Activated CD4-positive, CD25-positive, alpha-beta regulatory T cell treated with anti-CD3 and anti-CD28 coated beads, Interleukin-2, amount 50 U/mL, for 16 hours (primary cell): ENCODE data around the gene RBPJ.

Experiments
- DNase-seq: peaks from one replicate; pipeline ENCODE4 v3.0.0-alpha.2; 2020; ENCODE audit warnings: low read depth, low spot score

The RBPJ gene

GRCh38 chr4:26459054-26459755 lies 138.4 kb downstream of the RBPJ start:
- DNase-seq: no peak

DNA sequence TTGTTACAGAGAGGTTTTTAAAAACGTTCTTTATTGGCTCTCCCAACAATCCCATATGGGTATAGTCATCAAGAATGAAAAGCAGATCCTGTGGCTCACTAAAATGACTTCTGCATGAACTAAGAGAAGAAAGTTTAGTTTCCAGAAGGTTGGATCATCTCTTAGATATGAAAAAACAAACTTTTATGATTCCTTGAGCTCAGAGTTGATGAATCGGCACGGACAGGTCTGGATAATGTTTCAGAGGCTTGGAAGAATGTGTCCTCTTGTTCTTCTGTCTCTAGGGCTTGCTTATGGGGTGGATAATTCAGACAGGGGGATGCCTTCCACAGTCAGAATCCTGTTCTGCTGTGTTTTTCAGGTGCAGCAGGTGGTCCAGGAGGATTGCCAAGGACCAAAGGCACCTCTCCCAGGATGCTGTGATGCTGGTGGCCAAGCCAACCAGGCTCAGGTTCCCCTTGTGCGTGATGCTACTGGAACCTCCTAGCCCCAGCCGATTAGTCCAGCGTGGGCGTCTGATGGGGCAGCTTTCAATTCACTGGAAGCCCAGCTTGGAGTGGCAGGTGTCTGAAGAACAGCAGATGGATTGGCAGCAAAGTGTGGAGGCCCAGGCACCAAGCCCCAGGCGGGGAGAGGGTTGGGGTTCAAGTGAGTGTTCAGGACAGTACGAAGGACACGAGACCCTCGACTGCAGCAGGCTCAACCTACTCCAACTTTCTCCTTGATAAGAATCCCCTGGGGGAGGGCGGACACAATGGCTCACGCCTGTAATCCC lies 139.1 kb downstream of the RBPJ start:
- DNase-seq: no peak

- no peak for DNase-seq
These were observed 142.1 kb downstream of the RBPJ start for GRCh38 chr4:26462874-26463273.

DNA sequence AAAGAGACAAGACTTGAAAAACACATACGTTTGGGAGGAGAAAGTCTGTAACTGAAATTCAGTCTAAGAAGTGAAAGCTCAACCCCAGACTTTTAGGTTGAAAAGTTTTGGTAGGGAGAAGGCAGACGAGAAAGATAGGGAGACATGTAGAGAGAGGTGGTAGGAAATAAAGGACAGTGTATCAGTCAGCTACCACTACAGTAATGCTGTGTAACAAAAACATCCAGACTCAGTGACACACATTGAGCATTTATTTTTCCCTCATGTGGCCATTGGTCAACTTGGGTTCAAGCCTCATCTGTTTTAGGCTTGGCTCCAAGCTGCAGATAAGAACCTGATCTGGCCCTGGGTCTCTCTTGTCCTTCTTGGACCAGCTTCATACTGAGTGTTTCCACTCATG lies 142.6 kb downstream of the RBPJ start:
- no peak for DNase-seq

DNA sequence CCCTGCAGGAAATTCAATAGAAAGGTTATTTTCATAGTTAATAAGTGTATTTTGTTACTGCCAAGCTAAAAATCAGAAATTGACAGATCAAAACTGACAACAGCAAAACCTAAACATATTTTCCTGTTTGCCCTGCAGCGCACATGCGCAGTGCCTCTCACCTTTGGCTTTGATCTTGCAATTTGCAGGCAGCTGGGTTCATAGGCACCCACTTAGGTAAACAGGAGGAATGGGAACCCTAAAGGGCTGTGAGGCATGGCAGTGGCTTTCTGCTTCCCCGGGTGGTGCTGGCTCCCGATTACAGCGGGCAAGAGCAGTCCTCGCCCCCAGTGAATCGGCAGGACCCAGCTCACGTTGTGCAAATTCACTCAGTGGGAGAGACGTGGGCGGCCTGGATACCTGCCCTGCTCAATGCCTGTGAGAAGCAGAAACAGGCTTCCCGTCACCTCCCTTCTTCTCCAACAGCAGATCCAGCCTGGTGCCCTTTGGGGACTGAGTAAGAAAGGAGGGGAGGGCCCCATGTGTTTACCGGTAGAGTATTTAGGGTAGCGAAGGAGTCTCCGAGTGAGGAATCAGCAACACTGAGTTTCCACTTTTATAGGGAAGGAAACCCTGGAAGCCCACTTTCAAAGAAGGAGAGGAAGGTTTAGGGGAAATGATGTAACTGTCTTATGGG lies 143.7 kb downstream of the RBPJ start:
- DNase-seq: no peak

DNA sequence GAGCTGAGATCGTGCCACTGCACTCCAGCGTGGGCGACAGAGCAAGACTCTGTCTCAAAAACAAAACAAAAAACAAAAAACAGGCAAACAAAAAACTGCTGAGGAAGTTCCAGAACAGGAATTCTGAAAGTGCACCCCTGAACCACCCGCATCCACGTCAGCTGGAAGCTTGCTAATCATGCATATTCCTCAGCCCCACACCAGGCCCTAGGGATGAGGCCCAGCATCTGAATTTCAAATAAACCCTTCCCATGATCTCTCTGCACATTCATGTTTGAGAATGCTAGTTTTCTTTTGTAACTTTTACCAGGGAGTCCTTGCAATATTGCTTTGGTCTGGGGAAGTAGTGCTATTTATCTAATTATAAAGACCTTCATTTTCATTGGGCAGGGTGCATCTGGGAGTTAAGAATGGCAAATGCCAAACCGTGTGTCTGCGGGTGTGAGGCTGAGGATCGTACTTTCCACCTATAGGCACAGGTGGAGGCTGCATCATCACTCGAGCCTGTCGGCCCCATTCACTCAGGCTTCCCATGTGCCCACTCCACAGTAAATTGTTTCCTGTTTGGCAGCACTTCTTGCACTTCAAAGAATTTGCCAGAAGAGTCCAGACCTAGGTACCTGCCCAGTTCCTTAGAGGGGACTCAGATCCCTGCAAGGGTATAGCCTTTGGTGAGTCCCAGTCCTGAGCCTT lies 145.9 kb downstream of the RBPJ start:
- no peak for DNase-seq

GRCh38 chr4:26467724-26468123 lies 146.9 kb downstream of the RBPJ start:
- no peak for DNase-seq

DNA sequence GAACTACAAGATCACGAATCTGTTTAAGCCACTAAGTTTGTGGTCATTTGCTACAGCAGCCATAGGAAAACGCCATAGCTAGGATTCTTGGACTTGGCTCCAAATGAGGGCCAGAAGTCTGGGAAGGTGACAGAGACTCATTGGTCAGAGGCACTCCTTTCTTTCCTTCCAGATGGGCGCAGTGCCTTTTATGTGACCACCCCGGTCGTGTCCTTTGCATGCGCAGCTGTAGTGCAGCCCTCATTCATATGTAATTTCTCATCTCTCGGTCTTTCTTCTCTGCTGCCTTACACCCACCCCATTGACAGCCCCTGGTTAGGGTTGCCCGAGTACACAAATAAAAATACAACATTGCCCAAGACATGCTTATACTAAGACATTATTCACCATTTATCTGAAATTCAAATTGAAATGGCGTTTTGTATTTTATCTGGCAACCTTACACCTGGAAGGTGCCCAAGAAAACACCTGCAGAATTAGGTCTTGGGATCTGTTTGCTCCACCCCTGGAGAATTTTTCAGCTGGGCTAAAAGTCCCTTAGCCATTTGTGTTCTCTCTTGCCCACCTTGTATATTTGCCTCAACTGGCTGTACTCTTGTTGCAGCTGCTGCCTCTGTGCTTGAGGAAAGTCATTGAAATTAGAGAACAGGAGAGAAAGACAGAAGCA lies 147.6 kb downstream of the RBPJ start:
- DNase-seq: no peak

GRCh38 chr4:26468977-26469376 lies 148.2 kb downstream of the RBPJ start:
- no peak for DNase-seq

- no peak for DNase-seq
These were observed 151.1 kb downstream of the RBPJ start for GRCh38 chr4:26471890-26472289.

DNA sequence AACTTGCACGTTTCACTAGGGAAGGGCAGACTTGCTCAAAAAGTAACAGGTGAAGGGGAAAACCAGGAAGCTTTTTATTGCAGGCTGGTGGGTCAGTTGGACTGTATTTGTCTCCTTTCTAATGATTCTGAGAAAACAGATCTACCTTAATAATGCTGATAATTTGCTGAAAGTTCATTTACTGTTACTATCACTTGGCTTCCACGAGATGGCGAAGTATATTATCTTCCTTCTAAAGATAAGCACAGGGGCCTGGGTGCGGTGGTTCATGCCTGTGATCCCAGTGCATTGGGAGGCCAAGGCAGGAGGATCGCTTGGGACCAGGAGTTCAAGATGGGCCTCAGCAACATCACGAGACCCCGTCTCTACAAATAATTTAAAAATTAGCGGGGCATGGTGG lies 153.1 kb downstream of the RBPJ start:
- no peak for DNase-seq

- no peak for DNase-seq
These were observed 153.7 kb downstream of the RBPJ start for GRCh38 chr4:26474551-26474950.

- DNase-seq: no peak
These were observed 154.9 kb downstream of the RBPJ start for GRCh38 chr4:26475716-26476115.

GRCh38 chr4:26476545-26476944 lies 155.7 kb downstream of the RBPJ start:
- DNase-seq: no peak

DNA sequence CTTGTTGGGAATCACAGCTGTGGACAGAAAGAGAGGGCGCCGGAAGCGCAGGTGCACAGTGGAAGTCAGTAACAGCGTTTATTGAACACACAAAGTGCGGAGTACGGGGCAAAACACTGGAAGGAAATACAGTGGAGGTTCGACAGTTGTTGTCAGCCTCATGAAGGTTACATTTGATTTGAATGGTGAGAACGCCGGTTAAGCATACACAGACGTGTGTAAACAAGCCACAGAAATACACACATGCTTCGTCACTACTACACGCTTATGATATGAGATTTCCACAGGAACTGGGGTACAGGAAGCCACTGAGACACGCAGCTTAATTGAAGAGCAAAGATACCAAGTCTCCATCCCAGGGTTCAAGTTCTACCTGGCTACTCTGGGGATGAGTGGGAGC lies 157.5 kb downstream of the RBPJ start:
- DNase-seq: no peak

DNA sequence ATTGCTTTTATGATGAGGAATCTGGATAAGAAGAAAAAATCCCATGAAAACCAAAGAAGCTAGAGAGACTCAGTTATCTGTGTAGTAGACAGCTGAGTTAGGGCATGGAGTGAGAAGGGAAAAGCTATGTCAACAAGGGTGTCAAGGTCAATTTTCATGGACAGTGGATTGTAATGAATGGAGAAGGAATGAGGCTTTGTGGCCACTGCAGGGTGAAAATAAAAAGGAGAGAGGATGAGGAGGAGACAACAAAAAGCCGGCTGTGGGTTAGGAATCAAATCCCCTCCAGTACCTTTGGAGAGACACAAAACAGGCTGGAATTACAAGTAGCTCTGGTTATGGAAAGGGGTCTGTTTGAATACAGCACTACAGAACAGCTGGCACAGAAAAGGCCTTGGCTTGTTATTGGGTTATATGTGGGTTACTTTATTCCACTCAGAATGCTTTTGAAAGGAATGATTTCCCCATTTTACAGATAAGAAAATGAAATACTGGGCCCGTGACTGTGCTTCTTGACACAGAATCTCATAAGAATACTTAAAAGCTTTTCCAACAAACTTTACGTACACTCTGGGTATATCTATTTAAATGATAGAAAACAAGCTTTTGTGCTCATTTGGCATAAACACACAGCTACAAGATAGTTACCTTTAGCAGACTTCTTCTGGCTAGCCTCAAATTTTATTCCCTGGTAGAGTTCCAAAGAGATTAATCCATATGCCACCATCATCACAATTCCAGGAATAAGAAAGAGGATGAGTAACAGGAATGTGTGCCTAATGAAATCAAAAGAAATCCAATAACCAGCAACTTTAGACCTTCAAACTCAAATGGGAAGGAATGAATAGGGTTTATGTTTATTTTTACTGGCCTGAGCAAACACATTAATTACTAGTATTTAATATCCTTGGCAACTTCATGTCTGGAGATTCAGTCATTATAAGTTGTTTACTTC lies 162.0 kb downstream of the RBPJ start:
- no peak for DNase-seq

- DNase-seq: no peak
These were observed 163.3 kb downstream of the RBPJ start for GRCh38 chr4:26484032-26484515.

DNA sequence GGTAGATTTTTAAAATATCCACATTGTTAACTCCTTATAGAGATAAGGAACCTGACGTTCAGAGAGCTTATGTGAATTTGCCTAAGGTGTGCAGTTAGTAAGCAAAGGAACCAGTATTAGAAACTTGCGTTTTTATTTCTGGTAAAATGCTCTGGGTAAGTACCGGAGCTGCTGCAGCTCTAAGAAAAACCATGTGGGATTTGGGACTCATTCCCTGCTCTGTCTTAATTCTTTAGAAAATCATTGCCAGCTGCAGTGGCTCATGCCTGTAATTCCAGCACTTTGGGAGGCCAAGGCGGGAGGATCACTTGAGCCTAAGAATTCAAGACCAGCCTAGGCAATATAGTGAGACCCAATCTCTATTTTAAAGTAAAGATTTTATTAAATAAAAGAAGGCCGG lies 163.7 kb downstream of the RBPJ start:
- no peak for DNase-seq
